DMS53 treated with DMSO at 0.1 percent for 48 hours (cell line): ENCODE results near the gene ORMDL1.

Source experiments
- DNase-seq: peaks from one replicate; lab custom pipeline; 2025; ENCODE audit not compliant: unreplicated experiment; lab: John Stamatoyannopoulos, UW

The ORMDL1 gene

GRCh38 chr2:189783927-189784867 is at the start of gene ORMDL1, which contains the start of gene PMS1:
Gene ORMDL1, minus strand, starts transcription at chr2:189784339. Its CDS starts 1,744 bp downstream, at chr2:189782595.
Gene PMS1, plus strand, starts transcription at chr2:189784450. Its CDS starts 7,360 bp downstream, at chr2:189791810.
- peak; percentile 93 for DNase-seq

- no peak for DNase-seq
These were observed 46.4 kb upstream of the ORMDL1 start for GRCh38 chr2:189830510-189830909.

GRCh38 chr2:189829102-189829833 is 45.1 kb upstream of the ORMDL1 start:
- no peak for DNase-seq

GRCh38 chr2:189826039-189826438 is 41.9 kb upstream of the ORMDL1 start:
- no peak for DNase-seq

- DNase-seq: no peak
These were observed 40.7 kb upstream of the ORMDL1 start for GRCh38 chr2:189824694-189825396.

- no peak for DNase-seq
These were observed 38.0 kb upstream of the ORMDL1 start for GRCh38 chr2:189821953-189822748.

GRCh38 chr2:189819297-189819704 is 35.2 kb upstream of the ORMDL1 start:
- DNase-seq: no peak

GRCh38 chr2:189818249-189819038 is 34.3 kb upstream of the ORMDL1 start:
- DNase-seq: no peak

- no peak for DNase-seq
These were observed 19.3 kb upstream of the ORMDL1 start for GRCh38 chr2:189803431-189803830.

GRCh38 chr2:189802396-189802912 is 18.3 kb upstream of the ORMDL1 start:
- DNase-seq: no peak

GRCh38 chr2:189799531-189799930 is 15.4 kb upstream of the ORMDL1 start:
- no peak for DNase-seq

- no peak for DNase-seq
These were observed 14.8 kb upstream of the ORMDL1 start for GRCh38 chr2:189799030-189799331.

GRCh38 chr2:189798312-189799029 is 14.3 kb upstream of the ORMDL1 start:
- peak; percentile 41 for DNase-seq

- DNase-seq: no peak
These were observed 13.8 kb upstream of the ORMDL1 start for GRCh38 chr2:189797902-189798301.

GRCh38 chr2:189794310-189794709 is 10.2 kb upstream of the ORMDL1 start:
- no peak for DNase-seq

- no peak for DNase-seq
These were observed 7.4 kb upstream of the ORMDL1 start for GRCh38 chr2:189791338-189792042.

- DNase-seq: peak; percentile 57
These were observed 650 bp downstream of the ORMDL1 start for GRCh38 chr2:189783451-189783926.

- DNase-seq: no peak
These were observed 1.9 kb downstream of the ORMDL1 start for GRCh38 chr2:189782221-189782671.
